ENCODE data around the gene TNS3.

The TNS3 gene

DNA sequence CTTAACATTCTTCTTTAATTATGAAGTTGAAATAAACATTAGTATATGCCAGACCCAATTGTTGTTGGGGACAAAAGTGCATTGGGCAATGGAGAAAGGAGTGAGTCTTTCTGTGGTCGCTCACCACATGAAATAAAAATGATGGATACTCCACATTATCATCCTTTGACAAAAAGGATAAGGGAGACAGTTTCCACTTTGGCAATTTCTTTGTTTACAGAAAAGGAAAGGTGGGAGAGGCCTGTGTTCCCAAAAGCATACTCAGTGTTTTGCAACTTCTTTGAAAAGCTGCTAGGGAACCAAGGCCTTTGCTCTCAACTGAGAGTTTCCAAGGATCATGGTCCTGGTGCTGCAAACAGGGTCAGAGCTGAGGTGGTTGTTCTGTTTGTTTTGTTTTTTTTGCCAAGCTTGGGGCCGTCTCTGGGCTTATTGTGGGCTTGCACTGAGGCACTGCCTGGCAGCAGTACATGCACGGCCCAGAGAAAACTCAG lies 341.9 kb downstream of the TNS3 start:
- DNase-seq (ENCODE audit: insufficient read length, low spot score) (no peak), FAIRE-seq (no peak)
- TF ChIP-seq, protein P1, sequence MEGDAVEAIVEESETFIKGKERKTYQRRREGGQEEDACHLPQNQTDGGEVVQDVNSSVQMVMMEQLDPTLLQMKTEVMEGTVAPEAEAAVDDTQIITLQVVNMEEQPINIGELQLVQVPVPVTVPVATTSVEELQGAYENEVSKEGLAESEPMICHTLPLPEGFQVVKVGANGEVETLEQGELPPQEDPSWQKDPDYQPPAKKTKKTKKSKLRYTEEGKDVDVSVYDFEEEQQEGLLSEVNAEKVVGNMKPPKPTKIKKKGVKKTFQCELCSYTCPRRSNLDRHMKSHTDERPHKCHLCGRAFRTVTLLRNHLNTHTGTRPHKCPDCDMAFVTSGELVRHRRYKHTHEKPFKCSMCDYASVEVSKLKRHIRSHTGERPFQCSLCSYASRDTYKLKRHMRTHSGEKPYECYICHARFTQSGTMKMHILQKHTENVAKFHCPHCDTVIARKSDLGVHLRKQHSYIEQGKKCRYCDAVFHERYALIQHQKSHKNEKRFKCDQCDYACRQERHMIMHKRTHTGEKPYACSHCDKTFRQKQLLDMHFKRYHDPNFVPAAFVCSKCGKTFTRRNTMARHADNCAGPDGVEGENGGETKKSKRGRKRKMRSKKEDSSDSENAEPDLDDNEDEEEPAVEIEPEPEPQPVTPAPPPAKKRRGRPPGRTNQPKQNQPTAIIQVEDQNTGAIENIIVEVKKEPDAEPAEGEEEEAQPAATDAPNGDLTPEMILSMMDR (IDR thresholded peaks at IDR 0.05; ENCODE audit: insufficient read depth, missing control alignments): no peak

DNA sequence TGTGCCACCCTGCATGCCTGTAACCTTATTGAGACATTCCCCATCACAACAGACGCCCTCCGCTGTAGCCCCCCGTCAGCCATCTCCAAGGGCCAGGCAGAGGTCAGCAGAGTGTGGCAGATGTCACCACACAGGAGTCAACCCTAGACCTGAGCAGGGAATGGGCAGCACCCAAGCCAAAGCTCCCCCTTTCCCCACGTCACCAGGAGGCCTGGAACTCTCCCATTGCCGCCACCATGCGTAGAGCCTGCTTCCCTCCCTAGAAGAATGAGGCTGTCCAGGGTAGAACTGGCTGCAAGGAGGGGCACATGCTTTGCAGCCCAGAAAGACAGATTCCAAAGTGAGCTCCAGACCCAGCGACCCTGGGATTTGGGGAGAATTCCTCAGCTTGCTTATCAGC lies 342.9 kb downstream of the TNS3 start:
- DNase-seq (ENCODE audit: insufficient read length, low spot score) (no peak), FAIRE-seq (no peak)
- TF ChIP-seq, protein P1 (IDR thresholded peaks at IDR 0.05; ENCODE audit: insufficient read depth, missing control alignments): no peak

DNA sequence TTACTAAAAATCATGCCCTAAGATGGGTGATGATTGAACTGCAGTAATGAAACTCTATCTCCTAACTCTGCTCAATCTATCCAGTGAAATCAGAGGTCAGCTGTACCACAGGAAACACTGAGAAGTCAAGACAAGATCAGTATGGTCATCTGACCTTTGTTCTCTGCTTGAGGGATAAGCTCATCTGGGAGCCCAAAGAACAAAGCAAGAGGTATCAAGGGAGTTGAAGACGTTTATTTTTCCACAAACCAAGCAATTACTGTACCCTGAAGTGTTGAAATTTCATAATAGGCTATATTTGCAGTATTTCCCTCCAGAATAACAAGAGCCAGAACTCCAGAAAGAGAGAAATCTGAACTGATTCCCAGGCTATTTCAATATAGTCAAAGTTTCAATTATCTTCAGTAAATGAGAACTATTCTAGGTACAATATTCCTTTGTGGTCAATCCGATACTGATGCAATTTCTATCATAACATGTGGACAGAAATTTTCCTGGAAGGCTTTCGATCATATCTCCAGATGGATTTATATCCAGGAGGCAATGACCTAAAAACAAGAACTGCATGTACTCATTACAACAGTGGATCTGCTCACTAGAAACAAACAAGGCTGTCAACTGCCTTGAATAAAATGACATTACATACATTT lies 345.3 kb downstream of the TNS3 start:
- TF ChIP-seq, protein P1 (IDR thresholded peaks at IDR 0.05; ENCODE audit: insufficient read depth, missing control alignments): no peak
- no peak for DNase-seq (ENCODE audit: insufficient read length, low spot score)

DNA sequence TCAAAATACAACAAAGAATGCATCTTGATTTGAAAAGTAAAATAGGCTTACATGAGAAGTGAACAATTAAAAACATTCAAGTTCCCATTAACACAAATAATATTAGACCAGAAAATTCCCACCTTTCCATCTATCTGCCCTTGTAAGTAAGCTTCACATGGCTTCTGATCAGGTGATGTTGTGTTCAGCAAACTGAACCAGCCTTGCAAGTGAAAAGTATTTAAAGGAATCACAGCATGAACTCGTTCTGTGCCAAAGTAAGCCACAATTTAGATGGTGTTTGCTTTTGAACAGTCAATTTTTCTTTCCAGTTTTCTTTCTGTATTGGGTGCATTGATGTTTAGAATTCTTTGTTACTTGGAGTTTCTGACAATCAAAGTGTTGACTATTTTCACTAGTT lies 347.9 kb downstream of the TNS3 start:
- TF ChIP-seq, protein P1 (IDR thresholded peaks at IDR 0.05; ENCODE audit: insufficient read depth, missing control alignments): no peak
- DNase-seq (ENCODE audit: insufficient read length, low spot score) (no peak), FAIRE-seq (no peak)

More for the DNA sequence above, 345.3 kb downstream of the TNS3 start:
- no peak for FAIRE-seq

DNA sequence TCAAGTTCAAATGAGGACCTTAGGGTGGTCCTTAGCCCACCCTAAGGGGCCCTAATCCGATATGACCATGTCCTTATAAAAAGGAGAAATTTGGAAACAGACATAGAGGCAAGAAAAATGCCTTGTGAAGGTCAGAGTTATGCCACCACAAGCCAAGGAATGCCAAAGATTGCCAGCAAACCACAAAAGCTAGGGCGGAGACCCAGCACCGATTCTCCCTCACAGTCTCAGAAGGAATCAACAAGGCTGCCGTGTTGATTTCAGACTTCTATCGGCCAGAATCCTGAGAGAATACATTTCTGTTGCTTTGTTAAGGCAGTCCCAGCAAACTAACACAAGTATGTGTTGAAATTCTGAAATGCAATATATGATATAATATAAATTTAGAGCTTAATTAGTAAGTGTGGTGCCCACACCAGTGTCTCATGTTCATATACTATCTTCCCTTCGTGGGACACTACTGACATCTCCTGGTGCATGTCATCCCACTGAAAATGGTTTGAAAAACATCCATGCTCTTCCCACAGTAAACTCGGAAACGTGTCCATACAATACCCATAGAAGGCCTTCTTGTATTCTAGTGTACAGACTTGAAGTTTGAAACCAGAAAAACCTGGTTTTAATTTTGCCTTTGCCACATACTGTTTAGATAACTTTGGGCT lies 349.0 kb downstream of the TNS3 start:
- DNase-seq (ENCODE audit: insufficient read length, low spot score) (no peak), FAIRE-seq (no peak)
- TF ChIP-seq, protein P1 (IDR thresholded peaks at IDR 0.05; ENCODE audit: insufficient read depth, missing control alignments): no peak

DNA sequence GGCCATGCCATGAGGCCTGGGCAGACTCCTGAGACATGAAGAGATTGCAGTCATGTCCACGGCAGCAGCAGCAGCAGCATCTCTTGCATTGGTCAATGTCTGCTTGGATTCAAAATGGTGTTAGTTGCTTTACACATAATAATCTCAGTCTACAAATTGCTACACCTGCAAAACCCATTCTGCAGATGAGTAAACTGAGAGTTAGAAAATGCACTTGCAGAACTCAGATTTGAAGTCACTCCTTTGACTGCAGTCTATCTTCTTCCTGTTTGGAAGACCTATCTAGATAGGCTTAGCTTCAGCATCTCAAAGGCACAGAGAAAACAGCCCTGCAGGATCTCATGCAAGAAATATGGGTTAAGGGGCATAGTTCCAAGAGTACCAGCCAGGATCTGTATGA lies 350.3 kb downstream of the TNS3 start:
- DNase-seq (ENCODE audit: insufficient read length, low spot score) (no peak), FAIRE-seq (no peak)
- TF ChIP-seq, protein P1 (IDR thresholded peaks at IDR 0.05; ENCODE audit: insufficient read depth, missing control alignments): no peak

DNA sequence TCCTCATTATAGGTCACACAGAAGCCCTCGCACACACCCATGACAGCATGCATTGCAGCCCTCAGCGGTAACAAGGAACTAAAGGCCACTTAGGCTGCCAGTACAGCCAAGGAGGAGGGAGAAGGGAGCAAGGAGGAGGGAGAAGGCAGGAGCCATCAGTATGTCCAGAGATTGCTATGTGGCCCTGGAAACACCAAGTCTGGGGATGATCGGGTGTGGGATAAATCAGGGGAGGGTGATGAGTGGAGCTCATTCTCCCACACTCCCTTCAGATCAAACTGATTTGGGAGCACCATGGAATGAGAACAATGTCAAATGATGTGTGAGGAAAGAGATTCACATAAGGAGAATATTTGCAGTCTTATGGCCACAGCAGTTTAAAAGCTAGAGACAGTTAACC lies 350.9 kb downstream of the TNS3 start:
- DNase-seq (ENCODE audit: insufficient read length, low spot score) (no peak), FAIRE-seq (no peak)
- TF ChIP-seq, protein P1 (IDR thresholded peaks at IDR 0.05; ENCODE audit: insufficient read depth, missing control alignments): no peak

All from D721Med (cell line).